Stimulated activated naive CD8-positive, alpha-beta T cell treated with anti-CD3 and anti-CD28 coated beads, Interleukin-15, Interleukin-2, amounts not matched to agents 100 ng/mL and 50 ng/mL, for 24 hours (primary cell): ENCODE data around the gene GLRA3.
"Not testable (repeated sequence)": the region's sequence is repeated elsewhere in the genome, so short reads cannot be mapped to it uniquely, and the experiment has no call there.

Source experiments
- H3K27ac Mint-ChIP-seq: one replicate; pipeline ENCODE4 v1.8.0; 2021; ENCODE audit warnings: mild to moderate bottlenecking, mixed read lengths
- H3K27me3 Mint-ChIP-seq: one replicate; pipeline ENCODE4 v1.8.0; 2021; ENCODE audit warnings: mixed read lengths
- H3K36me3 Mint-ChIP-seq: one replicate; pipeline ENCODE4 v1.8.0; 2021; ENCODE audit warnings: low read depth, mixed read lengths
- H3K4me1 Mint-ChIP-seq: one replicate; pipeline ENCODE4 v1.8.0; 2021; ENCODE audit warnings: low read depth, mixed read lengths
- H3K4me3 Mint-ChIP-seq: one replicate; pipeline ENCODE4 v1.8.0; 2021; ENCODE audit warnings: mild to moderate bottlenecking, mixed read lengths
- H3K9me3 Mint-ChIP-seq: one replicate; pipeline ENCODE4 v1.8.0; 2021; ENCODE audit warnings: mixed read lengths

The GLRA3 gene

DNA sequence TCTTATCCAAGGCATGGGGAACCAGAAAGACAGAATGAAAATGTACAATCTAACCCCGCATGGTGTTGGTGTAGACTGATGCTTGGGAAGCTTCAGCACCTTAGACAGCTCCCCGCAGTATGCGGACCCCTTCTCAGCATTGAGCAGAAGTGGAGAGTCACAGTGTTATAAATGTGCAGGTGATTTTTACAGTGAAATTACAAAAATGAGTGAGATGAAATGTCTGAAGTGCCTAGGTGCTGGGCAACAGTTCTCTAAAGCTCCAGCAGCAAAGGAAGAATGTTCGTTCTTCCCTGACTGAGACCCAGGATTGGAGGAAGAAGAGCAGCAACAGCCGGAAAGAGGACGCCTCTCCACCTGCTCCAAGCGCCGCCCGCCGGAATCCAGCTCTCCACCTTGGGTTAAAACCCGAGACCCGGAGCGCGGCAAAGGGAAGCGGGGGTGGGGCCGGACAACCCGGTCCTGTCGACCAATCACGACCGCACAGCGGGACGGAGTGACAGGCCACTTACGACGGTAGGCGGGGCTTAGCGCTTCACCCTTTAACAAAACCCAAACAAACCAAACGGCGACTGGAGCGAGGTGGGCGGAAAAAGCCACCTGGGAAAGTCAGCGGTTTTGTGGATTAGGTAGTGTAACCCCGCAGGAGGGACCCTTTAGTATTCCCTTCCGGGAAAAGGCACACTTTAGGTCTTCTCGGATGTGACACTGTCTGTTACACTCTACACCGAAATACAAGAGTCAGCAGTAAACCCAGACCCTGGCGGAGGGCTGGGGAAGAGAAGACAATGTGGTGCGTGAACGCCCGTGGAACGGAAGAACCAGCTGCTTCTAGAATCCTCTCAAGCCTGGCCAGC, at the start of gene GLRA3:
GLRA3 (minus strand) TSS at position 403 of the 857 bp plus-strand sequence. CDS start 436 bp downstream, outside the sequence.
- Mint-ChIP-seq H3K9me3 (peaks cover 11% of the 10 kb centered on the region), H3K4me3 (no peak within 1 kb of the TSS), H3K27ac (no peak within 1 kb of the TSS), H3K27me3 (peaks cover 26% of the 10 kb centered on the region), H3K4me1 (peaks cover 5% of the 10 kb centered on the region), H3K36me3 (peaks cover 7% of the 10 kb centered on the region)

DNA sequence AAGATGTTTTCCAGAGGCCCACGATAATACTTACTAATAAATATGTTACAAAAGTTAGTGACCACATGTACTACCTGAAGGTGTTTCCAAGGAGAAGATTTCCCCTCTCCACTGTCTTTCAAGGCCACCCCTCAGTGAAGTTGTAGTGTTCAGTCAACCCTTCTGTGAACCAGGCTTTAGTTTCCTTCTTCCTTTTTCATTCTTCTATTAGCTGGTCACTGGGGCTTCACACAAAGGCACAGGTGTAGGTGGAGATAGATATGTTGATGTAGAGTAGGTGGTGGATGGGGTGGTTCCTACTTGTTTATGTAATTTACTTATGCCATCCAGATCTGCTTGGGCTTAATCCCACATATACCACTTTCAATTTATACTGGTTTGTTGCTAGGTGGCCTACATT, 45.9 kb upstream of the GLRA3 start:
- H3K27me3 Mint-ChIP-seq, result no peaks in the 10 kb centered on the region
- no peaks in the 10 kb centered on the region for H3K9me3 Mint-ChIP-seq
- no peaks in the 10 kb centered on the region for H3K4me1 Mint-ChIP-seq
- no peak overlapping the region for H3K4me3 Mint-ChIP-seq
- H3K27ac Mint-ChIP-seq, result no peak overlapping the region
- H3K36me3 Mint-ChIP-seq, result no peaks in the 10 kb centered on the region

DNA sequence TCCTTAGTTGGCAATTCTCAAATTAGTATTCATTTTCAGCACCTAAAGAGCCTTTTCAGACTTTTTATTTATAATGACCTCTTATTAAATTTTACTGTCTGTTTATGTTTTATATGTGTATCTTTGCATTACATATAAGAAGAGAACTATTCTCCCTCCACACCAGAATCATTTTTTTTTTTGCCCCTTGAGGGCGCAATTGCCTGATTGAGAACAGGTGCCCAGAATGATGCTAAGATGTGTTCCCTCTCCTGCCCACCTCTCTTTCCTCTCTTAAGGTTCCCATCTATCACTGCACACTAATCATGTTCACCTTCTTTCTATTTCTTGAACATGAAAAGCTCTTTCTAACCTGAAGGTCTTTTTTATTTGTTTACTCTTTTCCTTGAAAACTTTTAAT, 44.9 kb upstream of the GLRA3 start:
- no peaks in the 10 kb centered on the region for H3K27me3 Mint-ChIP-seq
- no peaks in the 10 kb centered on the region for H3K4me1 Mint-ChIP-seq
- H3K9me3 Mint-ChIP-seq, result no peaks in the 10 kb centered on the region
- no peaks in the 10 kb centered on the region for H3K36me3 Mint-ChIP-seq
- no peak overlapping the region for H3K4me3 Mint-ChIP-seq
- H3K27ac Mint-ChIP-seq, result no peak overlapping the region

DNA sequence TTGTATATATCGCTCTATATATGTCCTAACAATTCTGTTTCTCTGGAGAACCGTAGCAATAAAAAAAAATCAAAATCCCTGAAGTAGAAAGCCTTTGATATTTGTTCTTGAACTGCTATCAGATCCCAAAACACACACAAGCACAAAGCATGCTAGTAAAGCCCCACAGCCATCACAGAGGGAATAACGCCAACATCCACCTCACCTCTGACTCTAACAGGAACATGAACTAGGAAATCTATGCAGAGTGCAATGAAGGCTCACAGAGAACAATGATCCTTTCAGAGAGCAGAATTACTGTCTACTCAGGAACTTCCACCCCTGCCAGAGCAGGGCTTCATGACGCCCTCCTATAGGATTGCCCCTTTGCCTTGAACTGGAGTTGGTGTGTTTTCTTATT, 44.1 kb upstream of the GLRA3 start:
- H3K36me3 Mint-ChIP-seq, H3K4me3 Mint-ChIP-seq, H3K27ac Mint-ChIP-seq, H3K27me3 Mint-ChIP-seq, H3K9me3 Mint-ChIP-seq, H3K4me1 Mint-ChIP-seq: not testable (repeated sequence)

DNA sequence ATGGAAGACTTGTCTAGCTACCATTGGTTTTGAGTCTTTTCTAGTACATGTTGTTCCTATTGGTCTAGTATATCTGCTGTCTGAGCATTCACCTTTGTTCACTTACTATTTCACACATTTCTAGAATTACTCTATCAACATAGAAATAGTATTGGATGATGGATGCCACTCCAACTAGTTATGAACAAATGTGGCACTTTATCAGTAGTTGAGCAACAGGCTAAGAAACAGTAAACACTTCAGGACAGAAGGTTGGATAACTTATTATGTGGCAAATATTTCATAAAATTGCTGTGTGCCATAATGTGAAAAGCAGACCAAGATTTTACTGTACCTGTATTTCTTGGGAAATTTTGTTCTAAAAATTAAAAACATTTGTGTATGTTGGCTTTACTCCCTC, 42.4 kb upstream of the GLRA3 start:
- no peak overlapping the region for H3K27ac Mint-ChIP-seq
- H3K4me1 Mint-ChIP-seq, result no peaks in the 10 kb centered on the region
- no peaks in the 10 kb centered on the region for H3K9me3 Mint-ChIP-seq
- H3K36me3 Mint-ChIP-seq, result no peaks in the 10 kb centered on the region
- H3K4me3 Mint-ChIP-seq, result no peak overlapping the region
- no peaks in the 10 kb centered on the region for H3K27me3 Mint-ChIP-seq

DNA sequence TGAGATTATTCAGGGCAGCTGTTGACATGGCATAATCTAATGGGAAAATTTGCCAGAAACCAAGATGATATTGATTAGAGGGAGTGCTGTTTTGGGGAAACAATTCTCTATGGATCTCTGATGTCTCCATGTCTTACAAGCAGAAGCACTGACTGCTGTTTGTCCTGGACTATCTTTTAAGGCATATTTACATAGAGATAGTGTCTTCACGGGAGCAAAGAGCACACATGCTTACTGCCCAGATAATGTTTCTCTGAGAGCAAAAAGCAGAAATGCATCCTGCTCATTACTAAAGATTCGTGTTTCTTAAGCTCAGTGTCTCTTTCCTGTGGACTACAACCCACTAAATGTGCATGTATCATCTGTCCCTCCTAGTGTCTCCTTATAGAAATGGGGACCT, 41.3 kb upstream of the GLRA3 start:
- Mint-ChIP-seq H3K36me3 (no peaks in the 10 kb centered on the region), H3K4me1 (no peaks in the 10 kb centered on the region), H3K4me3 (no peak overlapping the region), H3K9me3 (no peaks in the 10 kb centered on the region), H3K27me3 (no peaks in the 10 kb centered on the region), H3K27ac (no peak overlapping the region)

DNA sequence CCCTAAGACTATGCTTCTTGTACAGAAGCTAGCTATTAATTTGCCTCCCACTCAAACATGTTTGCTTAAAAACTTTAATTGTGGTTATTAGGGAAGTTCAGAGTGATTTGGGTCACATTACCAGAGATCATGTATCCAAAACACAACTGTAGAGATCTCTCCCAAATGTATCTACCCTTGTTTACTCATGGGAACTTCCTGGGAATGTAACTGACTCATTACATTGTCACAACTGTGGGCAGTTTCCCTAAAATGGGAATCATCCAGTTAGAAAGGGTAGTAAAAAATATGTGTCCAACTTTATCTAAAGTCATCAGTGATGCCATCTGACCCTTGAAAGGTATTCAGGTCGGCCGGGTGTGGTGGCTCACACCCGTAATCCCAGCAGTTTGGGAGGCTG, 40.3 kb upstream of the GLRA3 start:
- H3K9me3 Mint-ChIP-seq, result no peaks in the 10 kb centered on the region
- no peak overlapping the region for H3K4me3 Mint-ChIP-seq
- no peaks in the 10 kb centered on the region for H3K36me3 Mint-ChIP-seq
- H3K27me3 Mint-ChIP-seq, result no peaks in the 10 kb centered on the region
- no peaks in the 10 kb centered on the region for H3K4me1 Mint-ChIP-seq
- no peak overlapping the region for H3K27ac Mint-ChIP-seq

DNA sequence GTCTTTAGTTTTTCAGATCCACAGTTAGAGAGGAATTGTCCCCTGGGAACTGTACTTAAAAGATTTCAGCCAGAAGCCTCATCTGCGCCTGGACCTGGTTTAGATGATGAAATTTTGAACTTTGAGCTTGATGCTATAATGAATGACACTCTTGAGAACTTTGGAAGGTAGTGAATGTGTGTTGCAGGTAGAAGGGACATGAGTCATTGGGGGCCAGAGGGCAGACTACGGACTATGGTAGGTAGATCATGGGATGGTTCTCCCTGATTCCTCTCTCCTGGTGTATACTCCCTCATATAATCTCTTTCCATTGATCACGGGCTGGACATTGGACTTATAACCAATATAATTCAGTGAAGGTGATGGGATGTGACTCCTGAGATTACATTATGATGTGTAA, 38.9 kb upstream of the GLRA3 start:
- no peaks in the 10 kb centered on the region for H3K4me1 Mint-ChIP-seq
- H3K27ac Mint-ChIP-seq, result no peak overlapping the region
- H3K4me3 Mint-ChIP-seq, result no peak overlapping the region
- no peaks in the 10 kb centered on the region for H3K9me3 Mint-ChIP-seq
- H3K36me3 Mint-ChIP-seq, result no peaks in the 10 kb centered on the region
- H3K27me3 Mint-ChIP-seq, result no peaks in the 10 kb centered on the region

DNA sequence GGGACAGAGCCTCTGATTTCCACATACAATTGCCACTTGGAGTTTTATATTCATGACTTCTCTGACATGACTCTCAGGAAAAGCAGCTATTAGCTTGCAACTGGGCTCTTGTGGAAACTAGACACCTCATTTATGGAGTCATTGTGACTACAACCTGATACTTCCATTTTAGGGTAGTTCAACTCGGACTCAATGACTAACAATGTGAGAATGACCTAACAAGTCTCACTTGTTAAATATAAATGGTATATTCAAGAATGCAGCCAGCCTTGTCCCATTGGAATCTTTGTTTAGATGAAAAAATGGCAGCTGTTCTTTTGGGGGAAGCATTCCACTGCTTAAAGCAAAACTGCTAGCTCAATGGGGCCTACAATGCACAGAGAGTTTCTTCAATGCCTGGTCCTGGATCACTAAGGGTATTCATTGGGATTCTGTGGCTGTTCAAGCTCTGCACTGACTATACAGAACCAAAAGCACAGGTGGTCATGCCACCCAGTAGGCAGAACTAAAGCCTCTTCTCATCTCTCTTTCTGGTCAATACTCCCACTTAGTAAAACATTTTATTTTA, 36.5 kb upstream of the GLRA3 start:
- Mint-ChIP-seq H3K36me3 (no peaks in the 10 kb centered on the region), H3K4me1 (no peaks in the 10 kb centered on the region), H3K9me3 (no peaks in the 10 kb centered on the region), H3K27ac (no peak overlapping the region), H3K4me3 (no peak overlapping the region), H3K27me3 (no peaks in the 10 kb centered on the region)

DNA sequence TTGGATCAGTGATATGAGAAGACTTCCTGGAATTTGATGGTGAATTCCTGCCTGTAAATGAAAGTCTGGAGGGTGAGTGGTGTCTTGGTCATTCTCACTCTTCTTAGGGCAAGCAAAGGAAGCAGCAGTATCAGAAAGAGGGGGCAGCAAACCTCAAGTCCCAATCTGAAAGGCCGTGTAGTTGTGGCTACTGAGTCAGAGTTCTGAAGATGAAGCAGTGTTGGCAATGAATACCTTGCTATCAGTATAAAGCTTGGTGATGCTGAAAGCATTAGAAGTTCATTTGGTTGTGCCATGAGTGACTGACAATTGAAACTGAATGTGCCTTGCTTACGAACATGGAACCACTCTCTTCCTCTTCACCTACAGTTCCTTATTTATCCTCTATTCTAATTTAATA, 35.0 kb upstream of the GLRA3 start:
- Mint-ChIP-seq H3K27ac (no peak overlapping the region), H3K4me3 (no peak overlapping the region), H3K27me3 (no peaks in the 10 kb centered on the region), H3K36me3 (no peaks in the 10 kb centered on the region), H3K4me1 (no peaks in the 10 kb centered on the region), H3K9me3 (peaks cover 4% of the 10 kb centered on the region)

DNA sequence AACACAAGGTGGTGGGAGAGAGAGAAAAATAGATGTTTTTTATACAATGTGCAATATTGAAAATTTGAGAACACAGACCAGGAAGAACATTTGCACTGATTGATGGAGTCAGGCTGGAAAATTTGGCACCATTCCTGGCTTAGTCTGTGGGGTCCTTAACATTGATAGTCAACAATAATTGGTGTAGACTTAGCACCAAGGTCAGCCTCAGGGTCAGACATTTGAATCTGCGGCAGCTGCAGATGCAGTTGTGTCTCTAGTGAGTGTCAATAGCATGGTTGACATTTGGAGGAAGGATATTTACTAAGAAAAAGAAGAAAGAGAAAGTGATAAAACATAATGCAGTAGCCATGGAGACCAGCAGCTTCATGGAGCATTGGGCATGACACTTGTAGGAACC, 31.5 kb upstream of the GLRA3 start:
- Mint-ChIP-seq H3K4me1 (no peaks in the 10 kb centered on the region), H3K36me3 (no peaks in the 10 kb centered on the region), H3K9me3 (peaks cover 12% of the 10 kb centered on the region), H3K4me3 (no peak overlapping the region), H3K27me3 (no peaks in the 10 kb centered on the region), H3K27ac (no peak overlapping the region)

DNA sequence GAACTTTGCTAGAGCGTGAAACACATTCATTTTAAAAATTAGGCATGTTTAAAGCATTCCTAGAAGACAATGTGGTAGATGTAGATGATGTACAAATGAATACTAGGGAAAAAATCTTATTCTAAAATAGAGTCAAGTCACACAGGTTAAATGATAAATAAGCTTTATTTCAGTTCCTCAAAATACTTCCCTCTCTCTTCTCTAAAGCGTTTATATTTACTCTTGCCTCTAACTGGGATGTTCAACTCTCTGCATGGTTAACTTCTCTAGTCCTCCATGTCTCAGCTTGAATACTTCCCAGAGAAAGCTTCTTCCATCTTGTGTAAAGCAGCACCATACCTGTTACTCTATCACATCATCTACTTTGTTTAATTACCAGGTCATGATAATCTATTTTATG, 30.9 kb upstream of the GLRA3 start:
- H3K4me1 Mint-ChIP-seq, result no peaks in the 10 kb centered on the region
- H3K36me3 Mint-ChIP-seq, result no peaks in the 10 kb centered on the region
- H3K27me3 Mint-ChIP-seq, result no peaks in the 10 kb centered on the region
- H3K9me3 Mint-ChIP-seq, result peaks cover 12% of the 10 kb centered on the region
- no peak overlapping the region for H3K4me3 Mint-ChIP-seq
- H3K27ac Mint-ChIP-seq, result no peak overlapping the region

DNA sequence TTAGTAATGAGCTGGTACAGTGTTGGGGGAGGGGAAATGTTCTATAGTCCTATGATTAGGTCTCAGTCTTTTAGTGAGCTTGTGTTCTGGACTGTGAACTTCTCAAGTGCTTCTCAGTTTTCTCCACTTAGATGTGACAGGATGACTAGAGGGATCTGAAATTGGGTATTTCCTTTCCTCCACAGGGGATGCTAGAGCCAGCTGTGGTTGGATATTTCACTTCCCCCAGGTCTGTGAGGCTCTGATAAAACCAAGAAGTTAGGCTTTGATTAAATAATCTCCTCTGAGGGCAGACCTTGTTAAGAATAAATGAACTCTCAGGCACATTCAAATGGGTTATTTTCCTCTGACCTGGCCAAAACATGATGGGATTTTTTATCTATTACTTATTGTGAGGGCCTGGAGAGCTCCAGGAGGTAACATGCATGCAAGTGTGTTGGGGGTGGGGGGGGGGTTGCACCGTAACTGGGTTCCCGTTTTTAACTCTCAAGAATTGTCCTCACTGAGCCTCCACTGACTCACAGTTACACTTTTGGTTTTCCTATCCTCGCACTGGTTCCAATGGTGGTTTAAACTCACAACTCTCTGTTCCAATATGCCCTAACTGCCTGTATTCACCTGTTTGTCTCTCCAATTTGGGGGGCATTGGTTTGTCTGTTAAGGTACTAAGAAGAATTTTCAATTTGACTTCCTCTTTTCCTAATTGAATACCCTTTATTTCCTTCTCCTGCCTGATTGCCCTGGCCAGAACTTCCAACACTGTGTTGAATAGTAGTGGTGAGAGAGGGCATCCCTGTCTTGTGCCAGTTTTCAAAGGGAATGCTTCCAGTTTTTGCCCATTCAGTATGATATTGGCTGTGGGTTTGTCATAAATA, 28.1 kb upstream of the GLRA3 start:
- H3K9me3 Mint-ChIP-seq, result peaks cover 12% of the 10 kb centered on the region
- H3K4me3 Mint-ChIP-seq, result no peak overlapping the region
- no peaks in the 10 kb centered on the region for H3K4me1 Mint-ChIP-seq
- H3K36me3 Mint-ChIP-seq, result no peaks in the 10 kb centered on the region
- H3K27me3 Mint-ChIP-seq, result no peaks in the 10 kb centered on the region
- H3K27ac Mint-ChIP-seq, result no peak overlapping the region

DNA sequence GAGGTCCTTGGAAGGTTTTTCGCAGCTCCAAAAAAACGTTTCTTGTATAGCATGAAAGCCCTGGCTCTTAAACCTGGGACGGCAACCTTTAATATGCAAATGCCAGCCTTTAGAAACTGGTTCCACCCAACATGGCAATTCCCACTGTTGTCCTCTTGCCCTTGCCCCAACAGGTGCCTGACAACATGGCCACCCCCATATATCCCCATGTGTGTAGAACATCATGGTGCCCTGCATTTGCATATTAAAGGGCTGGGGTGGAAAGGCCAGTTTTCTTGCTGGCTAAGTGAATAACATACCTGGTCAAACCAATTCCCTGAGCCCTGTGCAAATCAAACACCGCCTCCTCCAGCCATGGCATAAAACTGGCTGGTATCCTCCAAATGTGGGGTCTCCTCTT, 26.0 kb upstream of the GLRA3 start:
- H3K36me3 Mint-ChIP-seq, result no peaks in the 10 kb centered on the region
- H3K4me1 Mint-ChIP-seq, result no peaks in the 10 kb centered on the region
- H3K27me3 Mint-ChIP-seq, result no peaks in the 10 kb centered on the region
- H3K27ac Mint-ChIP-seq, result no peak overlapping the region
- peaks cover 11% of the 10 kb centered on the region for H3K9me3 Mint-ChIP-seq
- no peak overlapping the region for H3K4me3 Mint-ChIP-seq

DNA sequence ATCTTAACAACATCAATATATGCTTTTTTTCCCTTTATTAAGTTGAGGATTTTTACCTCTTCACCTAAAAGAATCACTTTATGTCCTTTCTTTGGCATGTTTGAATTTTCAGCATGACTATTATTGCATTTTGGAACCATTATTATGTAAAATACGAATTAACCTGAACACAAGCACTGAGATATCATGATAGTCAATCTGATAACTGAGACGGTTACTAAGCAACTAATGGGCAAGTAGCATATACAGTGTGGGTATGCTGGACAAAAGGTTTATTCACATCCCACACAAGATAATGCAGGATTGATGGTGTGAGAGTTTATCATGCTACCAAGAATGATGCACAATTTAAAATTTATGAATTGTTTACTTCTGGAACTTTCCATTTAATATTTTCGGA, 24.6 kb upstream of the GLRA3 start:
- Mint-ChIP-seq H3K4me3 (no peak overlapping the region), H3K27me3 (no peaks in the 10 kb centered on the region), H3K9me3 (peaks cover 8% of the 10 kb centered on the region)

More for the DNA sequence above, 24.6 kb upstream of the GLRA3 start:
- Mint-ChIP-seq H3K36me3 (no peaks in the 10 kb centered on the region), H3K27ac (no peak overlapping the region), H3K4me1 (no peaks in the 10 kb centered on the region)
